HG03457 (cell line): ENCODE results near the gene EPSTI1.

Experiments used
- ATAC-seq: cut with Tn5 transposase; IDR thresholded peaks from one replicate; pipeline ENCODE4 v1.9.1; 2021; ENCODE audit warnings: moderate number of reproducible peaks; ENCODE audit not compliant: unreplicated experiment

EPSTI1 gene

GRCh38 chr13:42860485-42860884 lies 131.6 kb downstream of the EPSTI1 start:
- ATAC-seq, result no peak

- ATAC-seq, result no peak
Observed at GRCh38 chr13:42859760-42860159, 132.3 kb downstream of the EPSTI1 start.

DNA sequence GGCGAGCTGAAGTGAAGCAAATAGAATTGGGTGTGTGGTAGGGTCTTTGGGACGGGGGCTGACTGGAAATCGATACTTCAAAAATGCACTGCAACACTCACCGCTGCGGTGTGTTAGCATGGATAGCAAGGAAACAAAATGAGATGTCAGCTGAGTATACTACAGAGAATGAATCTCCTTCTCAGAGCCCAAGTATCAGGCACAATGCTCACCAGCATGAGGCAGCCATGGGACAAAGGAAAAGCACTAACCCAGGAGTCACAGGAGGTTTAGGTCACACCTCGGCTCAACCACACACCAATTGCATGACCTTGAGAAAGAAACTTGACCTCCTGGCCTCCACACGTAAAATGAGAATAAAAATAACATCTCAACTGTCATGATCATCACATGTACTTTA lies 136.6 kb downstream of the EPSTI1 start:
- no peak for ATAC-seq

DNA sequence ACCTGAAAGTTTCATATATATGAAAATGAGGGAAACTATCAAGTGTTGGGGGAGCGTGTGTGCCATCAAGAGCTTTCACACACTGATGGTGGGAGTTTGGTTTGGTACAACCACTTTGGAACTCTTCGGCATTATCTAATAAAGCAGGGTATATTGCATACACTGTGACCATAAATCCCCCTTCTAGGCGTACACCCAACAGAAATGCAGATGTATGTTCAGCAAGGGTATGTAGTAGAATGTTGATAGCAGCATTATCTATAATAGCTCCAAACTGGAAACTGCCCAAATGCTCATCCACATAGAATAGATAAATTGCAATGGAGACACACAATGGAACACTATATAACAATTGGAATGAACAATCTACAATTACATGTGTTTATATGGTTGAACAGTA lies 139.9 kb downstream of the EPSTI1 start:
- no peak for ATAC-seq

DNA sequence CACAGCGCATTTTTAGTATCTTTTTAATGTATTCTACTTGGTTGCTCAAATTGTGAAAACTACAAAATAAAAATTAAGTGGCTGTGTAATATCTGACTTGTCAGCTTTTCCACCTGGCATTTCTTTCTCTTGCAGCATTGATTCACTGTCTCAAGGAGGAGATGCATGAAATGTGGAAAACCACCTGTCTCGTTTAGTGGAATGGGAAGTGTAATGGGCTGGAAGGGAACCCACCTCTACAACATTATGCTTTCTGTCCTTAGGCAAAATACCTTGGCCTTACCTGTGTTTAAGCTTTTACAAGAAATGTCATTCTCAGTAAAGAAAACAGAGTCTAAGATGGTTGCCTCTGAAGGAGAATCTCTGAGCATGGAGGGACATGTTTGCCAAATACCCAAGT lies 142.8 kb downstream of the EPSTI1 start:
- ATAC-seq, result no peak

GRCh38 chr13:42847891-42848663 lies 144.0 kb downstream of the EPSTI1 start:
- no peak for ATAC-seq

GRCh38 chr13:42836930-42837690 lies 154.9 kb downstream of the EPSTI1 start:
- ATAC-seq, result no peak
